Measurements from ENCODE around the gene CST7.

Gene CST7

DNA sequence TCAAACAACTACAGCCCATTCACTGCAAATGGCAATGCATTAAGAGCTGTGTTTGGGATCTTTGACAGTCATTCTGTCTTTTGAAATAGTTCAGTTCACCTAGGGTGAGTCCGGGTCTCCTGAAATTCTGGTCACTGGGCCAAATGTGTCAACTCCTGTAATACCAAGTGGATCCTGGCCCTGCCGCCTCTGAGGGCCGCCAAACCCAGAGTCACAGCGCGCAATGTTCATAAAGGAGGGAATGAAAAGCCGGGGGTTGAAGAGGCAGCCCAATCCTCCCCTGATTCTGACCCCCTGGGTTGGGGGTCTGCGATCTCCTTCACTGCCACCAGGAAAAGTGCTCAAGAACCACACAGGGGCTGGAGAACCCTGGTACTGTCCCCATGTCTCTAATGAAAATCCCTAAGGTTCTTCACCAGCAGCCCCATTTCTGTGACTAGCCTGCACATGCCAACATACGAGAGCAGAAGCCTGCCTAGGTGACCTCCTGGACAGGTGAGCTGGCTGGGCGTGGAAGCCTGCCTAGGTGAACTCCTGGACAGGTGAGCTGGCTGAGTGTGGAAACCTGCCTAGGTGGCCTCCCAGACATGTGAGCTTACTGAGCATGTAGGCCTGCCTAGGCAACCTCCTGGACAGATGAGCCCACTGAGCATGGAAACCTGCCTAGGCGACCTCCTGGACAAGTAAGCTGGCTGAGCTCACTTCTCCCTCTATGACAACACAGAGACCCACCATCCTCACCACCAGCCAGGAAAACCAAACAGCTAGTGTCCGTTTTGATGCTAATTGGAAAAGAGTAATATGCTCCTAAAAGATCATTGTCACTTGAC is 59.5 kb downstream of the CST7 start:
- TF ChIP-seq EZH2phosphoT487 (IDR thresholded peaks at IDR 0.05; ENCODE audit: borderline replicate concordance), result no peak
- TF ChIP-seq, protein P1, sequence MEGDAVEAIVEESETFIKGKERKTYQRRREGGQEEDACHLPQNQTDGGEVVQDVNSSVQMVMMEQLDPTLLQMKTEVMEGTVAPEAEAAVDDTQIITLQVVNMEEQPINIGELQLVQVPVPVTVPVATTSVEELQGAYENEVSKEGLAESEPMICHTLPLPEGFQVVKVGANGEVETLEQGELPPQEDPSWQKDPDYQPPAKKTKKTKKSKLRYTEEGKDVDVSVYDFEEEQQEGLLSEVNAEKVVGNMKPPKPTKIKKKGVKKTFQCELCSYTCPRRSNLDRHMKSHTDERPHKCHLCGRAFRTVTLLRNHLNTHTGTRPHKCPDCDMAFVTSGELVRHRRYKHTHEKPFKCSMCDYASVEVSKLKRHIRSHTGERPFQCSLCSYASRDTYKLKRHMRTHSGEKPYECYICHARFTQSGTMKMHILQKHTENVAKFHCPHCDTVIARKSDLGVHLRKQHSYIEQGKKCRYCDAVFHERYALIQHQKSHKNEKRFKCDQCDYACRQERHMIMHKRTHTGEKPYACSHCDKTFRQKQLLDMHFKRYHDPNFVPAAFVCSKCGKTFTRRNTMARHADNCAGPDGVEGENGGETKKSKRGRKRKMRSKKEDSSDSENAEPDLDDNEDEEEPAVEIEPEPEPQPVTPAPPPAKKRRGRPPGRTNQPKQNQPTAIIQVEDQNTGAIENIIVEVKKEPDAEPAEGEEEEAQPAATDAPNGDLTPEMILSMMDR (conservative IDR thresholded peaks at IDR 0.05; ENCODE audit: low read length), result no peak
- no peaks in the 10 kb centered on the region for H4K20me1 ChIP-seq (ENCODE audit: insufficient read depth, low read length, poor library complexity, severe bottlenecking)
- H3F3A ChIP-seq (ENCODE audit: low read depth), result no peaks in the 10 kb centered on the region
- H3K4me1 ChIP-seq (ENCODE audit: insufficient read depth, low read length, poor library complexity, severe bottlenecking), result no peaks in the 10 kb centered on the region
- no peaks in the 10 kb centered on the region for H3K9me2 ChIP-seq (replicated peaks; ENCODE audit: low read depth, low read length)
- peaks cover 86% of the 10 kb centered on the region; the same call in 1 of the 2 replicates for H3K36me3 ChIP-seq (ENCODE audit: insufficient read depth, low read length)
- H3K4me3 ChIP-seq (ENCODE audit: low read length, poor library complexity, severe bottlenecking), result no peak overlapping the region
- no peak overlapping the region for H3K4me2 ChIP-seq (ENCODE audit: low read depth, low read length, poor library complexity, severe bottlenecking)
- H3K79me2 ChIP-seq (ENCODE audit: insufficient read depth, low read length), result no peaks in the 10 kb centered on the region
- no peak overlapping the region for H2AFZ ChIP-seq (ENCODE audit: low read length)
- H3K9ac ChIP-seq (ENCODE audit: low read depth, low read length, poor library complexity, severe bottlenecking), result no peak overlapping the region
- H3K9me3 ChIP-seq (ENCODE audit: insufficient read depth, low read depth, low read length), result no peaks in the 10 kb centered on the region
- H3K27me3 ChIP-seq (ENCODE audit: insufficient read depth, low read length, poor library complexity, severe bottlenecking), result no peaks in the 10 kb centered on the region
